K562 (cell line): Measurements from ENCODE around the gene ECHDC1. TPM values are rescaled to one million over a fixed set of nuclear protein-coding genes. Genes with fewer than 3 reads are reported as not detected.

Experiments used
- CCAR2 ChIP-seq: fragments of 200-400 bp; formaldehyde crosslinking; IDR thresholded peaks from 2 replicates; pipeline ENCODE4 v1.6.1; 2017; ENCODE audit warnings: mild to moderate bottlenecking, low read depth, low read length
- ERF ChIP-seq: fragments of 450-650 bp; formaldehyde crosslinking; IDR thresholded peaks from 2 replicates; pipeline ENCODE4 v1.4.0; 2020; ENCODE audit warnings: mild to moderate bottlenecking, mixed read lengths
- ETV6 ChIP-seq, 3 experiments: fragments of 150-350 bp in 1 of 3; sonication (generic) in 1 of 3; formaldehyde crosslinking in 1 of 3; IDR thresholded peaks; 2 replicates each; pipeline versions ENCODE4 v1.6.1 to v1.8.0; 2014 to 2022; ENCODE audit warnings: borderline replicate concordance in 2 of 3, low read depth in 2 of 3, antibody characterized with exemption in 1 of 3, low read length in 1 of 3, mild to moderate bottlenecking in 1 of 3, missing genetic modification reagents in 1 of 3
- EZH2 ChIP-seq: IDR thresholded peaks from 2 replicates; pipeline ENCODE4 v1.6.1; 2012; ENCODE audit warnings: low read depth, mild to moderate bottlenecking, inconsistent platforms, low read length, borderline replicate concordance
- FIP1L1 ChIP-seq: fragments of 200-400 bp; formaldehyde crosslinking; IDR thresholded peaks from 2 replicates; pipeline ENCODE4 v1.6.1; 2018; ENCODE audit warnings: mild to moderate bottlenecking, low read depth, low read length; ENCODE audit not compliant: poor library complexity, severe bottlenecking
- HDAC8 ChIP-seq: fragments of 450-650 bp; IDR thresholded peaks from 2 replicates; pipeline ENCODE4 v1.6.1; 2016; ENCODE audit warnings: mild to moderate bottlenecking, missing genetic modification characterization, moderate library complexity, missing compliant biosample characterization
- KLF6 ChIP-seq: fragments of 250-450 bp; sonication (Bioruptor Pico); IDR thresholded peaks from 2 replicates; pipeline ENCODE4 v1.4.0; 2020; ENCODE audit warnings: mild to moderate bottlenecking, moderate library complexity, borderline replicate concordance
- NCOA6 ChIP-seq: fragments of 450-650 bp; IDR thresholded peaks from 2 replicates; pipeline ENCODE4 v1.6.1; 2017; ENCODE audit warnings: mild to moderate bottlenecking
- PRPF4 ChIP-seq: fragments of 200-400 bp; formaldehyde crosslinking; IDR thresholded peaks from one replicate; pipeline ENCODE4 v1.6.1; 2017; ENCODE audit warnings: low read length, low read depth, mild to moderate bottlenecking; ENCODE audit not compliant: insufficient read depth, poor library complexity, severe bottlenecking
- RBM15 ChIP-seq: fragments of 200-400 bp; formaldehyde crosslinking; IDR thresholded peaks from 2 replicates; pipeline ENCODE4 v1.6.1; 2018; ENCODE audit warnings: mild to moderate bottlenecking, low read length, moderate library complexity; ENCODE audit not compliant: insufficient read depth
- SIRT6 ChIP-seq: IDR thresholded peaks from one replicate; pipeline ENCODE4 v1.6.1; 2012; ENCODE audit warnings: low read depth, mild to moderate bottlenecking, control low read depth, inconsistent platforms, low read length, moderate library complexity
- USF1 ChIP-seq: sonication (generic); formaldehyde crosslinking; IDR thresholded peaks from 2 replicates; pipeline ENCODE4 v1.9.0; 2022; ENCODE audit warnings: mild to moderate bottlenecking, missing genetic modification reagents
- ZNF431 ChIP-seq: sonication (generic); formaldehyde crosslinking; IDR thresholded peaks from 2 replicates; pipeline ENCODE4 v1.8.0; 2022; ENCODE audit warnings: mild to moderate bottlenecking, missing genetic modification reagents
- ZNF699 ChIP-seq: fragments of 250-450 bp; sonication (Bioruptor Pico); IDR thresholded peaks from 2 replicates; pipeline ENCODE4 v1.8.0; 2021; ENCODE audit warnings: mild to moderate bottlenecking, moderate library complexity; ENCODE audit not compliant: insufficient replicate concordance
- ZNF764 ChIP-seq: fragments of 250-450 bp; sonication (Bioruptor Pico); IDR thresholded peaks from 2 replicates; pipeline ENCODE4 v1.4.0; 2020; ENCODE audit warnings: low read depth, mild to moderate bottlenecking, moderate library complexity
- polyA plus RNA-seq, 8 experiments: library from polyadenylated mRNA; depleted of rRNA in 4 of 8; stranded (reverse) in 5 of 8; unstranded in 3 of 8; fragments of >200 nt; fragmentation: Nextera tagmentation in 2 of 8; fragmentation: Illumina TruSeq in 1 of 8; extraction: Ambion mirVana in 2 of 8; extraction: Trizol in 1 of 8; gene quantifications; 2 replicates each; pipeline versions ENCODE4 v1.2.1 to v1.2.3, GENCODE V29; 2011 to 2014; ENCODE audit warnings: inconsistent platforms in 1 of 8, missing spikeins in 1 of 8
- total RNA-seq, 7 experiments: library from RNA; depleted of rRNA in 6 of 7; stranded (reverse); fragments of >200 nt in 6 of 7; fragmentation: Illumina TruSeq in 2 of 7; extraction: Trizol in 2 of 7; gene quantifications; 2 replicates each; pipeline versions ENCODE4 v1.2.1 to v1.2.3, GENCODE V29; 2011 to 2021; ENCODE audit warnings: low replicate concordance in 1 of 7
- TF ChIP-seq, protein P1 (sequence below), 2 experiments: fragments of 450-650 bp in 1 of 2; IDR thresholded peaks; 2 replicates each; pipeline ENCODE4 v1.6.1; 2011 to 2017; ENCODE audit warnings: low read depth in 2 of 2, antibody characterized with exemption in 1 of 2, borderline replicate concordance in 1 of 2, low read length in 1 of 2, mild to moderate bottlenecking in 1 of 2, mixed read lengths in 1 of 2; ENCODE audit not compliant: control insufficient read depth in 1 of 2
- TF ChIP-seq, protein P2 (sequence below), 3 experiments: fragments of 200-800 bp in 1 of 3; fragments of 250-450 bp in 1 of 3; fragments of 450-650 bp in 1 of 3; sonication (Bioruptor Pico) in 1 of 3; sonication (Bioruptor generic) in 1 of 3; formaldehyde crosslinking in 1 of 3; IDR thresholded peaks; 2 replicates each; pipeline versions ENCODE4 v1.6.1 to v1.8.0; 2016 to 2022; ENCODE audit warnings: mild to moderate bottlenecking in 2 of 3, missing genetic modification characterization in 2 of 3, missing compliant biosample characterization in 1 of 3, moderate library complexity in 1 of 3

Gene ECHDC1
- total and polyA plus RNA-seq, 9 of the 15 experiments (the other 6 are each of a cell fraction or from before 2014, with no cell fraction given) = 58.0 to 105 (median 78.6) TPM

GRCh38 chr6:127266178-127266891 lies 77.1 kb downstream of the ECHDC1 start, which contains the start of gene RNF146 (continued):
- TF ChIP-seq, protein P1, sequence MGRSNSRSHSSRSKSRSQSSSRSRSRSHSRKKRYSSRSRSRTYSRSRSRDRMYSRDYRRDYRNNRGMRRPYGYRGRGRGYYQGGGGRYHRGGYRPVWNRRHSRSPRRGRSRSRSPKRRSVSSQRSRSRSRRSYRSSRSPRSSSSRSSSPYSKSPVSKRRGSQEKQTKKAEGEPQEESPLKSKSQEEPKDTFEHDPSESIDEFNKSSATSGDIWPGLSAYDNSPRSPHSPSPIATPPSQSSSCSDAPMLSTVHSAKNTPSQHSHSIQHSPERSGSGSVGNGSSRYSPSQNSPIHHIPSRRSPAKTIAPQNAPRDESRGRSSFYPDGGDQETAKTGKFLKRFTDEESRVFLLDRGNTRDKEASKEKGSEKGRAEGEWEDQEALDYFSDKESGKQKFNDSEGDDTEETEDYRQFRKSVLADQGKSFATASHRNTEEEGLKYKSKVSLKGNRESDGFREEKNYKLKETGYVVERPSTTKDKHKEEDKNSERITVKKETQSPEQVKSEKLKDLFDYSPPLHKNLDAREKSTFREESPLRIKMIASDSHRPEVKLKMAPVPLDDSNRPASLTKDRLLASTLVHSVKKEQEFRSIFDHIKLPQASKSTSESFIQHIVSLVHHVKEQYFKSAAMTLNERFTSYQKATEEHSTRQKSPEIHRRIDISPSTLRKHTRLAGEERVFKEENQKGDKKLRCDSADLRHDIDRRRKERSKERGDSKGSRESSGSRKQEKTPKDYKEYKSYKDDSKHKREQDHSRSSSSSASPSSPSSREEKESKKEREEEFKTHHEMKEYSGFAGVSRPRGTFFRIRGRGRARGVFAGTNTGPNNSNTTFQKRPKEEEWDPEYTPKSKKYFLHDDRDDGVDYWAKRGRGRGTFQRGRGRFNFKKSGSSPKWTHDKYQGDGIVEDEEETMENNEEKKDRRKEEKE (IDR thresholded peaks at IDR 0.05; ENCODE audit: borderline replicate concordance in 1 of 2, control insufficient read depth in 1 of 2, low read depth in 2 of 2, low read length in 1 of 2) = no peak
- TF ChIP-seq NCOA6 (no peak), SIRT6 (no peak), HDAC8 (tag) (no peak), ZNF764 (CRISPR knock-in tag) (0 out of 2 replicates have a peak, but pooled peaks have one; percentile 53), ZNF431 (CRISPR knock-in tag) (0 out of 2 replicates have a peak, but pooled peaks have one; percentile 3), ZNF699 (CRISPR knock-in tag) (no peak), USF1 (CRISPR knock-in tag) (peak; percentile 86), ETV6 (IDR thresholded peaks at IDR 0.05; ENCODE audit: borderline replicate concordance in 1 of 2, low read depth in 2 of 2, low read length in 1 of 2) (no peak), ETV6 (CRISPR knock-in tag; IDR thresholded peaks at IDR 0.05; ENCODE audit: borderline replicate concordance) (no peak), EZH2 (no peak), CCAR2 (no peak), RBM15 (no peak), PRPF4 (no peak), KLF6 (CRISPR knock-in tag) (no peak), ERF (CRISPR knock-in tag) (0 out of 2 replicates have a peak, but pooled peaks have one; percentile 38), FIP1L1 (peak; percentile 58)
- TF ChIP-seq, protein P2, sequence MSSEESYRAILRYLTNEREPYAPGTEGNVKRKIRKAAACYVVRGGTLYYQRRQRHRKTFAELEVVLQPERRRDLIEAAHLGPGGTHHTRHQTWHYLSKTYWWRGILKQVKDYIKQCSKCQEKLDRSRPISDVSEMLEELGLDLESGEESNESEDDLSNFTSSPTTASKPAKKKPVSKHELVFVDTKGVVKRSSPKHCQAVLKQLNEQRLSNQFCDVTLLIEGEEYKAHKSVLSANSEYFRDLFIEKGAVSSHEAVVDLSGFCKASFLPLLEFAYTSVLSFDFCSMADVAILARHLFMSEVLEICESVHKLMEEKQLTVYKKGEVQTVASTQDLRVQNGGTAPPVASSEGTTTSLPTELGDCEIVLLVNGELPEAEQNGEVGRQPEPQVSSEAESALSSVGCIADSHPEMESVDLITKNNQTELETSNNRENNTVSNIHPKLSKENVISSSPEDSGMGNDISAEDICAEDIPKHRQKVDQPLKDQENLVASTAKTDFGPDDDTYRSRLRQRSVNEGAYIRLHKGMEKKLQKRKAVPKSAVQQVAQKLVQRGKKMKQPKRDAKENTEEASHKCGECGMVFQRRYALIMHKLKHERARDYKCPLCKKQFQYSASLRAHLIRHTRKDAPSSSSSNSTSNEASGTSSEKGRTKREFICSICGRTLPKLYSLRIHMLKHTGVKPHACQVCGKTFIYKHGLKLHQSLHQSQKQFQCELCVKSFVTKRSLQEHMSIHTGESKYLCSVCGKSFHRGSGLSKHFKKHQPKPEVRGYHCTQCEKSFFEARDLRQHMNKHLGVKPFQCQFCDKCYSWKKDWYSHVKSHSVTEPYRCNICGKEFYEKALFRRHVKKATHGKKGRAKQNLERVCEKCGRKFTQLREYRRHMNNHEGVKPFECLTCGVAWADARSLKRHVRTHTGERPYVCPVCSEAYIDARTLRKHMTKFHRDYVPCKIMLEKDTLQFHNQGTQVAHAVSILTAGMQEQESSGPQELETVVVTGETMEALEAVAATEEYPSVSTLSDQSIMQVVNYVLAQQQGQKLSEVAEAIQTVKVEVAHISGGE (CRISPR knock-in tag; IDR thresholded peaks at IDR 0.05) = peak in 1 of 3 experiments; percentile 52; a peak in 1 of 6 replicates
